K562 (cell line): ENCODE data around the gene F12. TPM values are rescaled to one million over a fixed set of nuclear protein-coding genes. Genes with fewer than 3 reads are reported as not detected.
A peak's percentile ranks its signal among the peaks of the same experiment; 100 is the strongest.

Experiments
- AFF4 ChIP-seq: sonication (generic); formaldehyde crosslinking; IDR thresholded peaks from 2 replicates; pipeline ENCODE4 v1.8.0; 2023; ENCODE audit warnings: mild to moderate bottlenecking, missing genetic modification reagents
- CREM ChIP-seq: IDR thresholded peaks from 2 replicates; pipeline ENCODE4 v1.6.1; 2014; ENCODE audit warnings: antibody characterized with exemption, low read depth
- FOXJ2 ChIP-seq: fragments of 200-800 bp; sonication (Bioruptor generic); IDR thresholded peaks from 2 replicates; pipeline ENCODE4 v1.6.1; 2016; ENCODE audit warnings: missing genetic modification characterization, missing compliant biosample characterization
- FOXK1 ChIP-seq: sonication (generic); formaldehyde crosslinking; IDR thresholded peaks from 2 replicates; pipeline ENCODE4 v1.8.0; 2022; ENCODE audit warnings: missing genetic modification reagents, mild to moderate bottlenecking, borderline replicate concordance
- GTF2F1 ChIP-seq: IDR thresholded peaks from 2 replicates; pipeline ENCODE4 v1.6.1; 2011; ENCODE audit warnings: low read depth, low read length, improper control_type of control experiment
- MXI1 ChIP-seq: IDR thresholded peaks from 2 replicates; pipeline ENCODE4 v1.6.1; 2011; ENCODE audit warnings: low read depth, mild to moderate bottlenecking, improper control_type of control experiment, low read length
- NCOA2 ChIP-seq, 2 experiments: fragments of 450-650 bp; IDR thresholded peaks; 2 replicates each; pipeline ENCODE4 v1.6.1; 2018; ENCODE audit warnings: mild to moderate bottlenecking in 2 of 2, moderate library complexity in 1 of 2; ENCODE audit not compliant: partially characterized antibody in 2 of 2
- NR4A1 ChIP-seq, 2 experiments: fragments of 250-450 bp in 1 of 2; fragments of 450-650 bp in 1 of 2; sonication (Bioruptor Pico) in 1 of 2; IDR thresholded peaks; 2 replicates each; pipeline versions ENCODE4 v1.4.0 to v1.6.1; 2016 to 2020; ENCODE audit warnings: mild to moderate bottlenecking in 2 of 2, missing compliant biosample characterization in 1 of 2, missing genetic modification characterization in 1 of 2, moderate library complexity in 1 of 2
- SIRT6 ChIP-seq: IDR thresholded peaks from one replicate; pipeline ENCODE4 v1.6.1; 2012; ENCODE audit warnings: low read depth, mild to moderate bottlenecking, control low read depth, inconsistent platforms, low read length, moderate library complexity
- SRSF7 ChIP-seq: fragments of 200-400 bp; formaldehyde crosslinking; optimal IDR thresholded peaks from 2 replicates; pipeline ENCODE3; 2017; ENCODE audit warnings: mild to moderate bottlenecking, low read depth, low read length
- TCFL5 ChIP-seq: fragments of 250-450 bp; sonication (Bioruptor Pico); conservative IDR thresholded peaks from 2 replicates; pipeline ENCODE4 v1.6.1; 2021; ENCODE audit warnings: mild to moderate bottlenecking, moderate library complexity, matching md5 sums
- ZNF146 ChIP-seq: IDR thresholded peaks from one replicate; pipeline ENCODE4 v1.6.1; 2018; ENCODE audit warnings: missing compliant biosample characterization; ENCODE audit not compliant: unreplicated experiment
- polyA plus RNA-seq, 8 experiments: library from polyadenylated mRNA; depleted of rRNA in 4 of 8; stranded (reverse) in 5 of 8; unstranded in 3 of 8; fragments of >200 nt; fragmentation: Nextera tagmentation in 2 of 8; fragmentation: Illumina TruSeq in 1 of 8; extraction: Ambion mirVana in 2 of 8; extraction: Trizol in 1 of 8; gene quantifications; 2 replicates each; pipeline versions ENCODE4 v1.2.1 to v1.2.3, GENCODE V29; 2011 to 2014; ENCODE audit warnings: inconsistent platforms in 1 of 8, missing spikeins in 1 of 8
- total RNA-seq, 7 experiments: library from RNA; depleted of rRNA in 6 of 7; stranded (reverse); fragments of >200 nt in 6 of 7; fragmentation: Illumina TruSeq in 2 of 7; extraction: Trizol in 2 of 7; gene quantifications; 2 replicates each; pipeline versions ENCODE4 v1.2.1 to v1.2.3, GENCODE V29; 2011 to 2021; ENCODE audit warnings: low replicate concordance in 1 of 7
- TF ChIP-seq, protein P1 (sequence below): fragments of 250-450 bp; sonication (Bioruptor Pico); IDR thresholded peaks from 2 replicates; pipeline ENCODE4 v1.5.0; 2021; ENCODE audit warnings: mild to moderate bottlenecking, borderline replicate concordance
- TF ChIP-seq, protein P2 (sequence below): fragments of 450-650 bp; IDR thresholded peaks from 2 replicates; pipeline ENCODE4 v1.6.1; 2016; ENCODE audit warnings: antibody characterized with exemption
- TF ChIP-seq, protein P3 (sequence below): fragments of 250-450 bp; sonication (Bioruptor Pico); IDR thresholded peaks from 2 replicates; pipeline ENCODE4 v1.5.0; 2021
- TF ChIP-seq, protein P4 (sequence below): fragments of 200-800 bp; sonication (Bioruptor generic); IDR thresholded peaks from 2 replicates; pipeline ENCODE4 v1.6.1; 2017; ENCODE audit warnings: missing genetic modification characterization, missing compliant biosample characterization

Gene F12
- total and polyA plus RNA-seq, 9 of the 15 experiments (the other 6 are each of a cell fraction or from before 2014, with no cell fraction given): 0.59 to 18.3 (median 3.6) TPM

DNA sequence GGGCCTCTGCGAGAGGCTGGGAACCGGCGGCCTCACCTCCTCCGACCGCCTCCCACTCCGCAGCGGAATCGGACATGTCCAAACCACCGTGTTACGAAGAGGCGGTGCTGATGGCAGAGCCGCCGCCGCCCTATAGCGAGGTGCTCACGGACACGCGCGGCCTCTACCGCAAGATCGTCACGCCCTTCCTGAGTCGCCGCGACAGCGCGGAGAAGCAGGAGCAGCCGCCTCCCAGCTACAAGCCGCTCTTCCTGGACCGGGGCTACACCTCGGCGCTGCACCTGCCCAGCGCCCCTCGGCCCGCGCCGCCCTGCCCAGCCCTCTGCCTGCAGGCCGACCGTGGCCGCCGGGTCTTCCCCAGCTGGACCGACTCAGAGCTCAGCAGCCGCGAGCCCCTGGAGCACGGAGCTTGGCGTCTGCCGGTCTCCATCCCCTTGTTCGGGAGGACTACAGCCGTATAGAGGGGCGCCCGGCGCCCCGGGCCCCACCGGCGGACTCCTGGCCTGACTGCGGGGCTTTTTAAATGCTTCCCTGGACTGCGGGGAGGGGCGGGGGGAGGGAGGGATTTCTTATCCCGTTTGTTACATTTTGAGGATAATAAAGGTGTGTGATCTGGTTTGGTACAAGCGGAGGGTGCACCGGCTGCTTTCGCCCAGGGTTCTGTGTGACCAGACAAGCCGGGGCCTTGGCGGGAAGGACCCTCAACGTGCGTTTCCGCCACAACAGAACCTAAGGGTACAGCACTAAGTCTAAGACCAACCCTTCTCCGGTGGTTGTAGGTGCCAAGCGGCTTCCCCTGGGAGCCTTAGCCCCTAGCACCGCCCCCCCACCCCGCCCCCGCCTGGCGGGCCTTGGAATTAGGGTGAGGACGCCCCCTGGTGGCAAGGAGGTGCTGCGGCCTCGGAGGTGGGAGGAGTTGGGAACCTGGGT, 46.6 kb upstream of the F12 start (continued):
- 0 out of 2 replicates have a peak, but pooled peaks have one; percentile 82 for TF ChIP-seq AFF4
- no peak for TF ChIP-seq TCFL5 (CRISPR knock-in tag)
- TF ChIP-seq MXI1: no peak
- no peak for TF ChIP-seq ZNF146 (CRISPR knock-in tag)
- TF ChIP-seq, protein P1, sequence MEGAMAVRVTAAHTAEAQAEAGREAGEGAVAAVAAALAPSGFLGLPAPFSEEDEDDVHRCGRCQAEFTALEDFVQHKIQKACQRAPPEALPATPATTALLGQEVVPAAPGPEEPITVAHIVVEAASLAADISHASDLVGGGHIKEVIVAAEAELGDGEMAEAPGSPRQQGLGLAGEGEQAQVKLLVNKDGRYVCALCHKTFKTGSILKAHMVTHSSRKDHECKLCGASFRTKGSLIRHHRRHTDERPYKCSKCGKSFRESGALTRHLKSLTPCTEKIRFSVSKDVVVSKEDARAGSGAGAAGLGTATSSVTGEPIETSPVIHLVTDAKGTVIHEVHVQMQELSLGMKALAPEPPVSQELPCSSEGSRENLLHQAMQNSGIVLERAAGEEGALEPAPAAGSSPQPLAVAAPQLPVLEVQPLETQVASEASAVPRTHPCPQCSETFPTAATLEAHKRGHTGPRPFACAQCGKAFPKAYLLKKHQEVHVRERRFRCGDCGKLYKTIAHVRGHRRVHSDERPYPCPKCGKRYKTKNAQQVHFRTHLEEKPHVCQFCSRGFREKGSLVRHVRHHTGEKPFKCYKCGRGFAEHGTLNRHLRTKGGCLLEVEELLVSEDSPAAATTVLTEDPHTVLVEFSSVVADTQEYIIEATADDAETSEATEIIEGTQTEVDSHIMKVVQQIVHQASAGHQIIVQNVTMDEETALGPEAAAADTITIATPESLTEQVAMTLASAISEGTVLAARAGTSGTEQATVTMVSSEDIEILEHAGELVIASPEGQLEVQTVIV (CRISPR knock-in tag): no peak
- no peak for TF ChIP-seq FOXJ2 (tag)
- TF ChIP-seq, protein P2, sequence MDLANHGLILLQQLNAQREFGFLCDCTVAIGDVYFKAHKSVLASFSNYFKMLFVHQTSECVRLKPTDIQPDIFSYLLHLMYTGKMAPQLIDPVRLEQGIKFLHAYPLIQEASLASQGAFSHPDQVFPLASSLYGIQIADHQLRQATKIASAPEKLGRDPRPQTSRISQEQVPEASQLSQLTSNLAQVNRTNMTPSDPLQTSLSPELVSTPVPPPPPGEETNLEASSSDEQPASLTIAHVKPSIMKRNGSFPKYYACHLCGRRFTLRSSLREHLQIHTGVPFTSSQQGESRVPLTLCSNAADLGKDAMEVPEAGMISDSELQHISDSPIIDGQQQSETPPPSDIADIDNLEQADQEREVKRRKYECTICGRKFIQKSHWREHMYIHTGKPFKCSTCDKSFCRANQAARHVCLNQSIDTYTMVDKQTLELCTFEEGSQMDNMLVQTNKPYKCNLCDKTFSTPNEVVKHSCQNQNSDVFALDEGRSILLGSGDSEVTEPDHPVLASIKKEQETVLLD: no peak
- peak; percentile 52; the same call in 1 of the 2 replicates for TF ChIP-seq CREM
- TF ChIP-seq SIRT6: no peak
- TF ChIP-seq, protein P3, sequence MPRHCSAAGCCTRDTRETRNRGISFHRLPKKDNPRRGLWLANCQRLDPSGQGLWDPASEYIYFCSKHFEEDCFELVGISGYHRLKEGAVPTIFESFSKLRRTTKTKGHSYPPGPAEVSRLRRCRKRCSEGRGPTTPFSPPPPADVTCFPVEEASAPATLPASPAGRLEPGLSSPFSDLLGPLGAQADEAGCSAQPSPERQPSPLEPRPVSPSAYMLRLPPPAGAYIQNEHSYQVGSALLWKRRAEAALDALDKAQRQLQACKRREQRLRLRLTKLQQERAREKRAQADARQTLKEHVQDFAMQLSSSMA (CRISPR knock-in tag): no peak
- TF ChIP-seq GTF2F1: no peak
- TF ChIP-seq, protein P4, sequence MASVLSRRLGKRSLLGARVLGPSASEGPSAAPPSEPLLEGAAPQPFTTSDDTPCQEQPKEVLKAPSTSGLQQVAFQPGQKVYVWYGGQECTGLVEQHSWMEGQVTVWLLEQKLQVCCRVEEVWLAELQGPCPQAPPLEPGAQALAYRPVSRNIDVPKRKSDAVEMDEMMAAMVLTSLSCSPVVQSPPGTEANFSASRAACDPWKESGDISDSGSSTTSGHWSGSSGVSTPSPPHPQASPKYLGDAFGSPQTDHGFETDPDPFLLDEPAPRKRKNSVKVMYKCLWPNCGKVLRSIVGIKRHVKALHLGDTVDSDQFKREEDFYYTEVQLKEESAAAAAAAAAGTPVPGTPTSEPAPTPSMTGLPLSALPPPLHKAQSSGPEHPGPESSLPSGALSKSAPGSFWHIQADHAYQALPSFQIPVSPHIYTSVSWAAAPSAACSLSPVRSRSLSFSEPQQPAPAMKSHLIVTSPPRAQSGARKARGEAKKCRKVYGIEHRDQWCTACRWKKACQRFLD: no peak
- TF ChIP-seq NCOA2 (IDR thresholded peaks at IDR 0.05; ENCODE audit: partially characterized antibody in 2 of 2): no peak
- TF ChIP-seq NR4A1 (CRISPR knock-in tag; IDR thresholded peaks at IDR 0.05): no peak
- TF ChIP-seq NR4A1 (tag; IDR thresholded peaks at IDR 0.05): no peak
- TF ChIP-seq SRSF7: no peak
- 0 out of 2 replicates have a peak, but pooled peaks have one; percentile 22 for TF ChIP-seq FOXK1 (CRISPR knock-in tag)
